PFSK-1 (cell line): ENCODE measurements around the gene MEF2C.

ENCODE experiments used
- FOXP2 ChIP-seq: optimal IDR thresholded peaks from 2 replicates; pipeline ENCODE3; 2011; ENCODE audit warnings: borderline replicate concordance, control low read depth, inconsistent platforms; ENCODE audit not compliant: insufficient read depth; ENCODE audit errors: extremely low read length, extremely low read depth
- POLR2AphosphoS5 ChIP-seq: IDR thresholded peaks from 2 replicates; pipeline ENCODE4 v1.6.1; 2012; ENCODE audit warnings: low read depth, mild to moderate bottlenecking, control low read depth, low read length, moderate library complexity
- SIN3A ChIP-seq: IDR thresholded peaks from 2 replicates; pipeline ENCODE4 v1.6.1; 2012; ENCODE audit warnings: mild to moderate bottlenecking, low read length, moderate library complexity, borderline replicate concordance; ENCODE audit not compliant: insufficient read depth
- TAF1 ChIP-seq: IDR thresholded peaks from 2 replicates; pipeline ENCODE4 v1.6.1; 2012; ENCODE audit warnings: low read length, control low read depth, borderline replicate concordance; ENCODE audit not compliant: insufficient read depth
- TF ChIP-seq, protein P1 (sequence below), 2 experiments: IDR thresholded peaks; 2 replicates each; pipeline versions ENCODE4 v1.6.1 to v1.8.0; 2011 to 2012; ENCODE audit warnings: low read depth in 2 of 2, low read length in 2 of 2, control low read depth in 1 of 2, inconsistent platforms in 1 of 2, mild to moderate bottlenecking in 1 of 2, moderate library complexity in 1 of 2; ENCODE audit not compliant: insufficient read depth in 1 of 2

GRCh38 chr5:88677376-88677895 is 205.5 kb downstream of the MEF2C start:
- TF ChIP-seq TAF1 (no peak), POLR2AphosphoS5 (no peak), FOXP2 (no peak), SIN3A (no peak)
- TF ChIP-seq, protein P1, sequence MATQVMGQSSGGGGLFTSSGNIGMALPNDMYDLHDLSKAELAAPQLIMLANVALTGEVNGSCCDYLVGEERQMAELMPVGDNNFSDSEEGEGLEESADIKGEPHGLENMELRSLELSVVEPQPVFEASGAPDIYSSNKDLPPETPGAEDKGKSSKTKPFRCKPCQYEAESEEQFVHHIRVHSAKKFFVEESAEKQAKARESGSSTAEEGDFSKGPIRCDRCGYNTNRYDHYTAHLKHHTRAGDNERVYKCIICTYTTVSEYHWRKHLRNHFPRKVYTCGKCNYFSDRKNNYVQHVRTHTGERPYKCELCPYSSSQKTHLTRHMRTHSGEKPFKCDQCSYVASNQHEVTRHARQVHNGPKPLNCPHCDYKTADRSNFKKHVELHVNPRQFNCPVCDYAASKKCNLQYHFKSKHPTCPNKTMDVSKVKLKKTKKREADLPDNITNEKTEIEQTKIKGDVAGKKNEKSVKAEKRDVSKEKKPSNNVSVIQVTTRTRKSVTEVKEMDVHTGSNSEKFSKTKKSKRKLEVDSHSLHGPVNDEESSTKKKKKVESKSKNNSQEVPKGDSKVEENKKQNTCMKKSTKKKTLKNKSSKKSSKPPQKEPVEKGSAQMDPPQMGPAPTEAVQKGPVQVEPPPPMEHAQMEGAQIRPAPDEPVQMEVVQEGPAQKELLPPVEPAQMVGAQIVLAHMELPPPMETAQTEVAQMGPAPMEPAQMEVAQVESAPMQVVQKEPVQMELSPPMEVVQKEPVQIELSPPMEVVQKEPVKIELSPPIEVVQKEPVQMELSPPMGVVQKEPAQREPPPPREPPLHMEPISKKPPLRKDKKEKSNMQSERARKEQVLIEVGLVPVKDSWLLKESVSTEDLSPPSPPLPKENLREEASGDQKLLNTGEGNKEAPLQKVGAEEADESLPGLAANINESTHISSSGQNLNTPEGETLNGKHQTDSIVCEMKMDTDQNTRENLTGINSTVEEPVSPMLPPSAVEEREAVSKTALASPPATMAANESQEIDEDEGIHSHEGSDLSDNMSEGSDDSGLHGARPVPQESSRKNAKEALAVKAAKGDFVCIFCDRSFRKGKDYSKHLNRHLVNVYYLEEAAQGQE (IDR thresholded peaks at IDR 0.05; ENCODE audit: insufficient read depth in 1 of 2, low read depth in 2 of 2, low read length in 2 of 2): no peak
